Measurements from ENCODE around the gene CTSW.

Gene CTSW

GRCh38 chr11:65851083-65851579 lies 28.5 kb upstream of the CTSW start:
- H3K4me3 ChIP-seq (ENCODE audit: low read depth, low read length): no peak overlapping the region
- peak; percentile 71 for DNase-seq (ENCODE audit: low read depth)
- TF ChIP-seq CTCF (IDR thresholded peaks at IDR 0.05; ENCODE audit: low read depth, low read length): peak; percentile 83
- no peak for TF ChIP-seq MAX (IDR thresholded peaks at IDR 0.05; ENCODE audit: low read depth, low read length)
- no peak for TF ChIP-seq MYC (IDR thresholded peaks at IDR 0.05; ENCODE audit: low read depth, low read length)
- TF ChIP-seq POLR2A (IDR thresholded peaks at IDR 0.05; ENCODE audit: extremely low read depth, insufficient read length): no peak

GRCh38 chr11:65851811-65852507 lies 27.7 kb upstream of the CTSW start:
- no peak overlapping the region for H3K4me3 ChIP-seq (ENCODE audit: low read depth, low read length)
- no peak for DNase-seq (ENCODE audit: low read depth)
- TF ChIP-seq MYC (IDR thresholded peaks at IDR 0.05; ENCODE audit: low read depth, low read length) (no peak), CTCF (IDR thresholded peaks at IDR 0.05; ENCODE audit: low read depth, low read length) (no peak), MAX (IDR thresholded peaks at IDR 0.05; ENCODE audit: low read depth, low read length) (no peak), POLR2A (IDR thresholded peaks at IDR 0.05; ENCODE audit: extremely low read depth, insufficient read length) (no peak)

- no peak for TF ChIP-seq CTCF (IDR thresholded peaks at IDR 0.05; ENCODE audit: low read depth, low read length)
- no peak for TF ChIP-seq POLR2A (IDR thresholded peaks at IDR 0.05; ENCODE audit: extremely low read depth, insufficient read length)
- no peak for TF ChIP-seq MAX (IDR thresholded peaks at IDR 0.05; ENCODE audit: low read depth, low read length)
- TF ChIP-seq MYC (IDR thresholded peaks at IDR 0.05; ENCODE audit: low read depth, low read length): no peak
- H3K4me3 ChIP-seq (ENCODE audit: low read depth, low read length): no peak overlapping the region
- DNase-seq (ENCODE audit: low read depth): no peak
Measured at GRCh38 chr11:65852508-65853245, 27.0 kb upstream of the CTSW start.

GRCh38 chr11:65853246-65853979 lies 26.2 kb upstream of the CTSW start:
- TF ChIP-seq POLR2A (IDR thresholded peaks at IDR 0.05; ENCODE audit: extremely low read depth, insufficient read length) (no peak), MAX (IDR thresholded peaks at IDR 0.05; ENCODE audit: low read depth, low read length) (no peak), MYC (IDR thresholded peaks at IDR 0.05; ENCODE audit: low read depth, low read length) (no peak), CTCF (IDR thresholded peaks at IDR 0.05; ENCODE audit: low read depth, low read length) (peak; percentile 28)
- DNase-seq (ENCODE audit: low read depth): peak; percentile 45

GRCh38 chr11:65854161-65854592 lies 25.5 kb upstream of the CTSW start:
- no peak overlapping the region for H3K4me3 ChIP-seq (ENCODE audit: low read depth, low read length)
- TF ChIP-seq MYC (IDR thresholded peaks at IDR 0.05; ENCODE audit: low read depth, low read length): no peak
- no peak for TF ChIP-seq MAX (IDR thresholded peaks at IDR 0.05; ENCODE audit: low read depth, low read length)
- no peak for TF ChIP-seq CTCF (IDR thresholded peaks at IDR 0.05; ENCODE audit: low read depth, low read length)
- no peak for TF ChIP-seq POLR2A (IDR thresholded peaks at IDR 0.05; ENCODE audit: extremely low read depth, insufficient read length)
- DNase-seq (ENCODE audit: low read depth): no peak

More at GRCh38 chr11:65853246-65853979, 26.2 kb upstream of the CTSW start:
- no peak overlapping the region for H3K4me3 ChIP-seq (ENCODE audit: low read depth, low read length)
